Large intestine (tissue), 3 donors: ENCODE measurements around the gene CUTA. TPM values are rescaled to one million over a fixed set of nuclear protein-coding genes. Genes with fewer than 3 reads are reported as not detected.

ENCODE experiments used
- DNase-seq, 2 donors: peaks; one replicate each; pipeline versions ENCODE4 v3.0.0 to v3.0.0-alpha.2; 2013
- H3K27ac ChIP-seq: one replicate; pipeline ENCODE4 v1.5.1; 2013; ENCODE audit warnings: low read length
- H3K27me3 ChIP-seq: 2 replicates; pipeline ENCODE4 v1.6.1; 2013; ENCODE audit warnings: low read length; ENCODE audit not compliant: control insufficient read depth, insufficient read depth
- H3K36me3 ChIP-seq: 2 replicates; pipeline ENCODE4 v1.6.1; 2013; ENCODE audit warnings: low read length; ENCODE audit not compliant: control insufficient read depth, insufficient read depth
- H3K4me1 ChIP-seq: one replicate; pipeline ENCODE4 v1.6.1; 2013; ENCODE audit warnings: low read length; ENCODE audit not compliant: control insufficient read depth, insufficient read depth
- H3K4me3 ChIP-seq: one replicate; pipeline ENCODE4 v1.5.1; 2013; ENCODE audit warnings: low read length
- H3K9me3 ChIP-seq: one replicate; pipeline ENCODE4 v1.6.1; 2013; ENCODE audit warnings: mild to moderate bottlenecking, low read depth, low read length, moderate library complexity; ENCODE audit not compliant: control insufficient read depth
- whole genome bisulfite sequencing: methylation state at CpG from one replicate; pipeline ENCODE4 v1.1.5; 2013; ENCODE audit warnings: low lambda C conversion rate; ENCODE audit not compliant: insufficient coverage; 5-methylcytosine and 5-hydroxymethylcytosine counted together
- polyA plus RNA-seq: library from polyadenylated mRNA; unstranded; fragments of 120-200 nt; gene quantifications from one replicate; pipeline ENCODE4 v1.2.1, GENCODE V29; 2013

Gene CUTA
- polyA plus RNA-seq, 1 donor: 229 TPM

GRCh38 chr6:33424855-33425667, 7.2 kb upstream of the CUTA start:
- WGBS: 5% methylated on average over 4 of the region's 12 CpGs
- Histone ChIP-seq H3K4me3 (peak overlapping the region; percentile 77), H3K36me3 (no peaks in the 10 kb centered on the region), H3K9me3 (no peaks in the 10 kb centered on the region), H3K4me1 (peaks cover 31% of the 10 kb centered on the region), H3K27ac (peak overlapping the region; percentile 99), H3K27me3 (no peaks in the 10 kb centered on the region)
- no peak for DNase-seq

- H3K36me3 ChIP-seq: no peaks in the 10 kb centered on the region
- H3K27ac ChIP-seq: no peak overlapping the region
- H3K27me3 ChIP-seq: no peaks in the 10 kb centered on the region
- no peak for DNase-seq
- WGBS: no CpG with 5 or more reads among the region's 2 CpGs
- H3K9me3 ChIP-seq: no peaks in the 10 kb centered on the region
- H3K4me1 ChIP-seq: peaks cover 32% of the 10 kb centered on the region
- no peak overlapping the region for H3K4me3 ChIP-seq
Measured at GRCh38 chr6:33423777-33424176, 5.9 kb upstream of the CUTA start.

GRCh38 chr6:33421344-33421643, 3.4 kb upstream of the CUTA start:
- no peak overlapping the region for H3K4me3 ChIP-seq
- H3K27ac ChIP-seq: no peak overlapping the region
- H3K36me3 ChIP-seq: no peaks in the 10 kb centered on the region
- H3K27me3 ChIP-seq: no peaks in the 10 kb centered on the region
- no peaks in the 10 kb centered on the region for H3K9me3 ChIP-seq
- peaks cover 29% of the 10 kb centered on the region for H3K4me1 ChIP-seq
- DNase-seq: no peak
- WGBS: no CpG with 5 or more reads among the region's 2 CpGs

DNA sequence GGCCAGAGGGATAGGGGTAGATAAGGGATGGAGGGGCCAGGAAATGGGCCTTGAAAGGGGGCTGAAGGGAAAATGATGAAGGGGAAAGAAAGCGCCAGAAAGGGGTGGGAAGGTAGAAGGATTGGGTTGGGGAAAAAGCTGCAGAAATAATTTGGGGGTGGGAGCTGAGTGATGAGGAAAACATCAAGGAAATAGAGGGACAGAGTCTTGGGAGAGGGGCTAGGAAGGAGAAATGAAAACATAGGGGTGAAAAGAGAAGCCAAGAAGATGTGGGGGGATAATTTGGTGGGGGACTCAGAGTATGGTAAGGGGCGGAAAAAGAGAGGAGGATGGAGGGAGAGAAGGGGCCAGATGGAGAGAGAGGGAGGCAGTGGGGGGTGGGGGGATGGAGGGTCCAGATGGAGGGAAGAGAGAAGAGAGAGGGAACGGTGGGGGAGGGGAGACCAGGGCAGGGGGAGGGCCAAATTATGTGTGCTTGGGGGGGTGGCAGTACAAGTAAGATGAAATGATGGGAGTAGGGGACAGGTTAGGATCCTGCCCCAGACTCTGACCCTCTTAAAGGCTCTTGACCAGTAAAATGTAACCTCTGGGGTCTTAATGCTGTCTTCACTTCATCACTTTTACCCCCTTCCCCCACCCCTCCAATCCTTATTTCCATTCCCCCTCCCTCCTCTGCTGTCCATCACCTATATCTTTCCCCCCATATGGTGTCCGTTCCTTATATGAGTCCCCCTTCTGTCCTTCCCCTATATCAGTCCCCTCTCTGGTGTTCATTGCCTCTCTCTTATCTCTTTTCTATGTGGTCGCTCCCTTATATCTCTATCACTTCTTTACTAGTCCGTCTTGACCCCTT, 2.8 kb upstream of the CUTA start:
- Histone ChIP-seq H3K9me3 (no peaks in the 10 kb centered on the region), H3K27me3 (no peaks in the 10 kb centered on the region), H3K4me1 (peaks cover 34% of the 10 kb centered on the region), H3K36me3 (peaks cover 5% of the 10 kb centered on the region), H3K27ac (no peak overlapping the region), H3K4me3 (peak overlapping the region; percentile 21)
- 63% methylated on average over 4 of the region's 6 CpGs for WGBS
- no peak for DNase-seq

DNA sequence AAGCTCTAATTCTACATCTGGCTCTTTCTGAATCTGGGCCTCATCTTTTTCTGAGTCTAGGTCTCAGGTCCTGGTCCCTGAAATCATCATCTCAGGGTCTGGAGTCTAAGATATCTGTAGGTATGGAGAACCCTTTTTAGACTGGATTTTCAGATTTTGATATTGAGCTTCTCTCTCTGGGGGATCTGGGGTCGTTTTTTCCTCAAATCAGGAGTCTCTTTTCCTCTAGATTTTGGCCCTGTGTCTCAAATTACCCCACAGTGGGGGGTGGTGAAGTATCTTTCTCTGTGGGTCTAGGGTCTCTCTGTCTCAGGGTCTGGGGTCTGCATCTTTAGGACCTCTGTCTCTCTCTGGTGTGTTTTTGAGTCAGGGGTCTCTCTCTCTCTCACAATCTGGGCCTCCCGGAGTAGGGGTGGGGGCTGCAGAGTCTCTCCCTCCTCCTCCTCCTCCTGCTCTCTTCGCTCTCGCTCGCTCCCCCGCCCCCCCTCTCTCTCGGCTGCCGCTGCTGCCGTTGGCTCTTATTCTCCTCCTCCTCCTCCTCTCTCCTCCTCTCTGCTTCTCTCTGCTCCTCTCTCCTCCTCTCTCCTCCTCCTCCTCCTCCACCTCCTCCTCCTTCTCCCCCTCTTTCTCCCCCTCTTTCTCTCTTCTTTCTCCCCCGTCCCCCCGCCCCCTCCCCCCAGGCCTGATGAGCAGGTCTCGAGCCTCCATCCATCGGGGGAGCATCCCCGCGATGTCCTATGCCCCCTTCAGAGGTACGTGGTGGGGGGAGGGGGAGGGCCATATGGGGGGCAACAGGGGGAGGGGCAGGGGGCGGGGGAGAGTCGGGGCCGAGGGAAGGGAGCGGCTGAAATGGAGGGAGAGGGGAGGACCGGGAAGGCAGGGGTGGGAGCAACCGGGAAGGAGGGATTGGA, 1.9 kb upstream of the CUTA start, which contains the start of gene SYNGAP1:
Gene SYNGAP1, plus strand, starts transcription at position 486 of the 911 bp plus-strand sequence. Its CDS starts 200 bp downstream, at position 686.
- Histone ChIP-seq H3K4me3 (peak within 1 kb of the TSS; percentile 21), H3K27me3 (no peaks in the 10 kb centered on the region), H3K4me1 (peaks cover 30% of the 10 kb centered on the region), H3K36me3 (peaks cover 14% of the 10 kb centered on the region), H3K27ac (peak within 1 kb of the TSS; percentile 88), H3K9me3 (no peaks in the 10 kb centered on the region)
- WGBS: 0% methylated on average over 1 of the region's 22 CpGs
- peak in 1 of 2 donors; percentile 46 for DNase-seq

- Histone ChIP-seq H3K27me3 (no peaks in the 10 kb centered on the region), H3K36me3 (peaks cover 23% of the 10 kb centered on the region), H3K9me3 (no peaks in the 10 kb centered on the region), H3K4me1 (peaks cover 25% of the 10 kb centered on the region), H3K27ac (peak overlapping the region; percentile 88), H3K4me3 (peak overlapping the region; percentile 44)
- WGBS: no CpG with 5 or more reads among the region's 8 CpGs
- DNase-seq: peak in 1 of 2 donors; percentile 32
Measured at GRCh38 chr6:33418690-33419291, 884 bp upstream of the CUTA start.

- Histone ChIP-seq H3K9me3 (no peaks in the 10 kb centered on the region), H3K27ac (peak overlapping the region; percentile 92), H3K4me1 (peaks cover 25% of the 10 kb centered on the region), H3K4me3 (peak overlapping the region; percentile 69), H3K27me3 (no peaks in the 10 kb centered on the region), H3K36me3 (peaks cover 38% of the 10 kb centered on the region)
- 6% methylated on average over 3 of the region's 25 CpGs for WGBS
- DNase-seq: no peak
Measured at GRCh38 chr6:33417128-33417902, 592 bp downstream of the CUTA start.

DNA sequence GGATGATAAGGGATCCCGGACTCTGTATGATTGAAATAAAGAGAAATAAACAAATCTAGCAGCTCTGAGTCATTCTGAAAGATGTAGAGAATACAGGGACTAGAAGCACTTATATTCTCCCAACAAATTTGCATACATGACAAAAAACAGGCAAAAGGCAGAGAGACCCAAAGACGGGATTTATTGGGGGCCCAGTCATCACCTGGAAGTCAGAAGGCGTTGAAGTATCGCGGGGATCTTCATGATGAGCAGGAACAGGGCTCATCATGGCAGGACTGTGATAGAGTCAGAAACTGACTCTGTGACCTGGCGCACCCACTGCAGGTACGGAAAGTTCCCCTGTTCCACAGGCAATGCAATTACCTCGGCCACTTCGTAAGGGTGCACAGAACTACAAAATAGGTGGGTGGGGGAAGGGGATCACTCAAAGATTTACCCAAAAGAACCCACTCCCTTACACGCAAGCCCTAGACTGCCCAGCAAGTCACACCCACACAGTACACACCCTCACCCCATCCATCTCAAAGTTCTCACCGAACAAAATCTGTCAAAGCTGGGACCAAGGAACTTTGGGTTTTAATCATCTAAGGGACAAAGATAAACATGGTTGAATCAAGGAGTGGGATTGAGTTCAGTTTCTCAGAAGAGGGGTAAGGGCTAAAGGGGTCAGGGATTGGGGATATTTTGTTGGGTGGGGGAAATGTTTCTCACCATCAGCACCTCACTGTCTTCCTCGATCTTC, 1.4 kb downstream of the CUTA start:
- no CpG with 5 or more reads among the region's 12 CpGs for WGBS
- H3K9me3 ChIP-seq: no peaks in the 10 kb centered on the region
- H3K27me3 ChIP-seq: no peaks in the 10 kb centered on the region
- peak overlapping the region; percentile 69 for H3K4me3 ChIP-seq
- peak overlapping the region; percentile 92 for H3K27ac ChIP-seq
- no peak for DNase-seq
- peaks cover 32% of the 10 kb centered on the region for H3K4me1 ChIP-seq
- peaks cover 41% of the 10 kb centered on the region for H3K36me3 ChIP-seq

- Histone ChIP-seq H3K36me3 (peaks cover 41% of the 10 kb centered on the region), H3K4me1 (peaks cover 35% of the 10 kb centered on the region), H3K9me3 (no peaks in the 10 kb centered on the region), H3K4me3 (no peak overlapping the region), H3K27me3 (no peaks in the 10 kb centered on the region), H3K27ac (no peak overlapping the region)
- WGBS: no CpG with 5 or more reads among the region's 9 CpGs
- DNase-seq: no peak
Measured at GRCh38 chr6:33415831-33416230, 2.1 kb downstream of the CUTA start.
